ENCODE measurements around the gene MPPED1.

- TF ChIP-seq CTCF (IDR thresholded peaks at IDR 0.05; ENCODE audit: insufficient read depth, low read depth, low read length) (no peak), EZH2 (IDR thresholded peaks at IDR 0.05; ENCODE audit: insufficient read depth, low read length) (no peak)
Observed at GRCh38 chr22:43554694-43555365, 143.0 kb downstream of the MPPED1 start.

All from astrocyte (in vitro differentiated cells and primary cell).